HEK293T (cell line): ENCODE data around the gene SCGN.

ENCODE experiments used
- CTBP1 ChIP-seq: fragments of 450-650 bp; IDR thresholded peaks from 2 replicates; pipeline ENCODE4 v1.6.1; 2016; ENCODE audit warnings: borderline replicate concordance
- FOXK2 ChIP-seq: fragments of 450-650 bp; IDR thresholded peaks from 2 replicates; pipeline ENCODE4 v1.6.1; 2016; ENCODE audit warnings: mild to moderate bottlenecking

DNA sequence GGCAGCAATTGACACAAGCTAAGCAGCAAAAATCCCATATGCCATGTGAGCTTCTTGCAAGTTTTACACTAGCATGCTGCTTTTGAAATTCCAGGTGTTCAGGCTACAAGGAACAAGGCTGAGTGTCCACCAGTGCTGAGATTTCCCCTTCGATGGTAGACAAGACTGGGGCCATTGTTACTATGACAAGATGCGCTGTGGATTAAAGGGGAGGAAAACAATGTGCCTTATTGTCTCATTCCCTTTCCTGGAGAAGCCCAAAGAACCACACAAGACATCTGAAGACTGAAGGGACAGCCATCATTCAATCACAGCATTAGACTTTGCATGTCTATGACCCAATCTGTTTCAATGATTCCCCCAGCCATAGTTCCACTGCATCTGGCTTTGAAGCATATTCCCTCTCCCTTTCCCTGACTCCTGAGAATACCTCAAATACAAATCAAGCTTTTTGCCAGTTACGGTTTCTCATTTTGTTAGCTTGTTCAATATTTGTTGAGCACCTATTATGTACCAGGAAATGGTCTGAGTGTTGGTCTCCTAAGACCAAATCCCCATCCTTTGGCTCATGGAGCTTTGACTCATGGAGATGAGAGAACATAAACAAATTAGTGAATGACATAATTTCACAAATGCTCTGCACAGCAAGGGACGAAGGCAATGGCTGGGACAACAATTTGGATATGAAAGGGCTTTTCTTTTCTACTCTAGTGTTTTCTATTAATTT, 23.4 kb upstream of the SCGN start:
- no peak for TF ChIP-seq CTBP1
- no peak for TF ChIP-seq FOXK2
